GM19099 (cell line): ENCODE measurements around the gene WDR55.

Experiments used
- POLR2A ChIP-seq: IDR thresholded peaks from 3 replicates; pipeline ENCODE4 v1.6.1; 2011; ENCODE audit warnings: low read depth; ENCODE audit not compliant: insufficient read length; ENCODE audit errors: extremely low read depth

WDR55 gene

DNA sequence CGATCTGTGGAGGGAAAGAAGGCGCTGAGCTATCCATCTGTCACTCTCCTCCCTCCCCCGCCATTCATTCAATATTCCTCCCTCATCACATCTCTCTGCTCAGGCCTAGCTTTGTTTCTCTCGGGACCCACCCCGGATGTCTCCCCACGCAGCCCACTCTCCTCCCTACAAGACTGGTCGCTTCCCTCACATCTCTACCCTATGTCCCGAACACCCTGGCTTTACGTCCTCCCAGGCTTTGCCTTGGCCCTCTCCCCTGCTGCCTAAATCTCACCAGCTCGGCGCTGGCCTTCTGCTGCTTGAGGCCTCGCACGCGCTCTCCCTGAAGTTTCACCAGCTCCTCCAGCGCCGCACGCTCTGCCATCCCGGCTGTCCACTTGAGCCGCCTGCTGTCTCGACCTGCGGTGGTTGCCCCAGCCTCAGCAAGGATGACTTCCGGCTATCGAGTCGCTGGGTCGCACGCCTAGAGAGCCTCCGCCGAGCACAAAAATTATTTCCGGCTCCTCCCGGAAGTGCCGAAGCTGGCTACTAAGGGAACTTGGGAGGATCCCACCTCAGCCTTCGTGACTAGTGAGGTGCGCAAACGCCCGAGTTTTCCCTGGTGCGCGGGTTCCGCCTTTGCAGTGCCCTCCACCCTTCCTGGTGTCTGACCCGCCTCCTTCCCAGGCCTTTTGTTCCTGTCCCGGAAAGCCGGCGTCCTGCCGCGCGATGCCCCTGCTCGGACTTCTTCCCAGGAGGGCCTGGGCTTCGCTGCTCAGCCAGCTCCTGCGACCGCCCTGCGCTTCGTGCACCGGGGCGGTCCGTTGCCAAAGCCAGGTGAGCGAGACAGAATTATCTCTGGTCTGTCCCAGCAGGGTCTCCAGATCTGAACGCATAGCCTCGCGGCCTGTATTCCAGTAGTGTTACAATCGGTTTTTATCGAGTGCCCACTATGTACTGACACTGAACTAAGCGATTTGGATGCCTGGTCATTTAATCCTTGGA lies 26.5 kb downstream of the WDR55 start, which contains the start of the genes HARS1 and HARS2:
HARS1 (minus strand) TSS at position 430 of the 984 bp plus-strand sequence; CDS start at position 364, 66 bp downstream.
HARS2 (plus strand) TSS at position 515 of the 984 bp plus-strand sequence; CDS start at position 709, 194 bp downstream.
- TF ChIP-seq POLR2A: peak; percentile 97

DNA sequence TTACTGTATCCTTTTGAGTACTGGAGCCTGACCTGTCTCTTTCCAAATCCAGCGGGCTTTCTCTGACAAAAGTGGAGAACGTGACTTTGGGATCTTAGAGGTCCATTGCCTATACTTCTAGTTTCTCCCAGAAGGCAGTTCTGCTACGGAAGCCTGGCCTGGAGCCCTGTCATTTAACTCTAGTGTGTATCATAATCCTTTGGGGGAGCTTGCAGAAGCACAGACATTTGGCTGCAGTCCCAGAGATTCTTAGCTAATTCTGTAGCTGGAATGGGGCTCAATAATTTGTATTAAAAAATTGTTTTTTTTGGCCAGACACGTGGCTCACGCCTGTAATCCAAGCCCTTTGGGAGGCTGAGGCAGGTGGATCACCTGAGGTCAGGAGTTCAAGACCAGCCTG lies 29.6 kb downstream of the WDR55 start:
- TF ChIP-seq POLR2A: no peak

DNA sequence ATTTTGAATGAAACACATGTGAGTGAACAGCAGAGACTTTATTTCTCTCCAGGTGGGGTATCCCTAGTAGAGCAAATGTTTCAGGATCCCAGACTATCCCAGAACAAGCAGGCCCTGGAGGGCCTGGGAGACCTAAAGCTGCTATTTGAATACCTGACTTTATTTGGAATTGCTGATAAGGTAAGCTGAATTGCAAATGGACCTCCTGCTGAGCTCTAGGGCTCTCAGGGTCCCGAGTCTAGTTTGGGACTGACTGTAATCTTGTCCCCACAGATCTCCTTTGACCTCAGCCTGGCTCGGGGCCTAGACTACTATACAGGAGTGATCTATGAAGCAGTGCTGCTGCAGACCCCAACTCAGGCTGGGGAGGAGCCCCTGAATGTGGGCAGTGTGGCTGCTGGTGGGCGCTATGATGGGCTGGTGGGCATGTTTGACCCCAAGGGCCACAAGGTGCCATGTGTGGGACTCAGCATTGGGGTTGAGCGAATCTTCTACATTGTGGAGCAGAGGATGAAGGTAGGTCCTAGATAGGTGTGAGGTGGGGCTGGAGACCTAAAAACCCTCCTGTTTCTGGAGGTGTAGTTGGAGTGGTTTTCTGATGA lies 32.3 kb downstream of the WDR55 start:
- no peak for TF ChIP-seq POLR2A

DNA sequence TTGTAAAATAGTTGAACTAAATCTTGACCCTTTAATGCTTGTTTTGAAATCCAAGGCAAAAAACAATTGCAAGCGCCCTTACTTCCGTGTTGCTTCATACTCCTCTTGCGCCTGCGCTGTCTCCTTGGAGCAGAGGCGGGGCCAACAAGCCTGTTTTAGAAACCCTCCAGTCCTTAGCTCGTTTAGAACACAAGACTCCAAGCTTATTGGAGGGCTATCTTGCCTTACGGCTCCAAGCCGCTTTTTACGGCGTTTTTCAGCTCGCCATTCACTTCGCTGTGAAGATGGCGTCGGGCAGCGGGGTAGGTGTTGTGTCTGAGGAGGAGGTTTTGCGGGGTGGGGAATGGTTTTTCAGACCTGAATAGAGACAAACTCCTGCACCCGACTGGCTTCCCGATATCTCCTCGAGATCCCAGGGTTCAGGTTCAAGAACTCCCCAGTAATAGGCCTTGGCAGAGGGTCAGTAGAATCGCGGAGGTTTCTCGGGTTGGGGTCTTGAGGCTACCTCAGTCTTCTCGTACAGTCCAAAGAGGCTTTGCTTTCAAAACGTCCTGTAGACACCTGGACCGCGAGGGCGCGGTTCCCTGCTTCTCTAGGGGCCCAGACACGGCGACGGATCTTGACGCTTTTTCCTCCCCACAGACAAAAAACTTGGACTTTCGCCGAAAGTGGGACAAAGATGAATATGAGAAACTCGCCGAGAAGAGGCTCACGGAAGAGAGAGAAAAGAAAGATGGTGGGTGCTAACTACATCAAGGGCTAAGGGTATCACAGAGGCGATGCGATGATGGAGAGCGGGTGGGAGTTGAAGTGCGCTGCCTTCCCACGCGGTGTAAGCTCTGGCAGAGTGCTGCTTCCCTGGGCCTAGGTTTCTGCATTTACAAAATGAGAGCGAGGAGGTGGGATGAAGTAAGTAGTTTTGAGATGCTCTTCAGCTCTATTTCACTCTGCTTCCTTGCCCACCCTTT lies 35.8 kb downstream of the WDR55 start, which contains the start of gene ZMAT2:
ZMAT2 (plus strand) TSS at position 271 of the 968 bp plus-strand sequence; CDS start at position 285, 14 bp downstream.
- peak; percentile 82 for TF ChIP-seq POLR2A

DNA sequence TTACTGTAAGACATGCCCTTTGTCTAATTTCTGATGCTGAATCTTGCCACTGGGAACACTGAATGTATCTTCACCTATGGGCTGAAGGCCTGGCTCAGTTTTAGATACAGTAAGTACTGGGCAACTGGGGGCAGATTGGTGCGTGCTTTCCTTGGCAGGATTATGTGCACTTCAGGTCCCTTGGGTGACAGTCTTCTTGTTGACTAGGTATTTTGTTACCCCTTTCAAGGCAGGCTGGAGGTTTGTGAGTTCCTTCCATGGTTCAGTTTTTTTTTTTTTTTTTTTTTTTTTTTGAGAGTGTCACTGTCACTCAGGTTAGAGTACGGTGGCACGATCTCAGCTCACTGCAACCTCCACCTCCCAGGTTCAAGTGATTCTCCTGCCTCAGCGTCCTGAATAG lies 43.1 kb downstream of the WDR55 start:
- no peak for TF ChIP-seq POLR2A

DNA sequence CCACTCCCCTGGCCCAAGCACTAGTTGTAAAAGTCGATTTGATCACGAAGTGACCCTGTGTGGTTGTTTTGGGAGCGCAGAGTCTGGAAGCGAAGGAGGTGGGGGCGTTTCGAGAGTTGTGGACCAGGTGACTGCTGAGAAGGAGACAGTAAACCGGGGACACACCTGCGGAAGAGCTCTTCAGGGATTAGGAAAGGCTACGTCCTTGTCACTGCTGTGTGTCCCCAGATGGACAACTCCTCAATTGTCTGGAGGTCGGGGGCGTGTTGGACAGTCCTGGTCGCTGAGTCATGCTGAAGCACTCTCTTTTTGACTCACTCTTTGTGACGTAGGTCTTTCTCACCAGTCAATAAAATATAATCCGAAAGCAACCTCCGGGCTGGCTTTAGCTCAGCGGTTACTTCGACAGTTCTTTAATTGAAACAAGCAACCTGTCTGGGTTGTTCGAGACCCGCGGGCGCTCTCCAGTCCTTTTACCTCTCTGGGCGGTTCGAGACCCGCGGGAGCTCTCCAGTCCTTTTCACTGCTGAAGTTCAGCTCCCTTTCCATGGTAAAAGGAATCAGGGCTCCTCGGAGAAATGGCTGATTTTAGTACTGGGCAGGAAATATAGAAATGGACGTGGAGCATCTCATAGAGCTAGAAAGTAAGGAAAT lies 46.3 kb downstream of the WDR55 start:
- no peak for TF ChIP-seq POLR2A

DNA sequence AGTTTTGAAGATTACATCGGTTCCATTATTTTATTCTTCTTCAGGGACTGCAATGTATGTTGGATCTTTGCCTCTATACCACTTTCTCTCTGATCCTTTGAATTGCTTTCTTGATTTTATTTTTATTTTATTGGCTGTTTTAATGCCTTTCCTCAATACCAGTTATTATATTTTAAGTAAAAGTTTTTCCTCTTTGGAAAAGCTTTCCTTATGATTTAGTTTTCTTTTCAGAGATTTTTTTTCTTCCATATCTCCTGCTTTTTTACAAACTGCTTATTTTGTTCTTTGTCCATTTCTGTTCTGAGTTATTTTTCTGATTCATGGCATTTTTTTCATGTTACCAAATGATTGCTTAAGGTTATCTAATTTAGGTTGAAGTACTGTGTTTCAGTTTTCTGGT lies 47.1 kb downstream of the WDR55 start:
- TF ChIP-seq POLR2A: no peak

DNA sequence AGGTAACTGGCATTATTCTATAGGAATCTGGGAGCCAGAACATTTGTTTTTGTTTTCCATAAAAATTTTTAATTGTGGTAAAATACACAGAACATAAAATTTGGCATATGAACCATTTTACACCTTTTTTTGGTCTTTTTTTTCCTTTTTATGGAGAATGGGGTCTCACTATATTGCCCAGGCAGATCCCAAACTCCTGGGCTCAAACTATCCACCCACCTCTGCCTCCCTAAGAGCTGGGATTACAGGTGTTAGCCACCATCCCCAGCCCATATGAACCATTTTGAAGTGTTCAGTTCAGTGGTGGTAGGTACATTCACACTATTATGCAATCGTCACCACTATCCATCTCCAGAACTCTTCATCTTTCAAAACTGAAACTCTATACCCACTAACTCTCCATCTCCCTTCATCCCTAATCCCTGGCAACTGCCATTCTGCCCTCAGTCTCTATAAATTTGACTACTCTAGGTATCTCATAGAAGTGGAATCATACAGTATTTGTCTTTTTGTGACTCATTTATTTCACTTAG lies 48.9 kb downstream of the WDR55 start:
- no peak for TF ChIP-seq POLR2A

DNA sequence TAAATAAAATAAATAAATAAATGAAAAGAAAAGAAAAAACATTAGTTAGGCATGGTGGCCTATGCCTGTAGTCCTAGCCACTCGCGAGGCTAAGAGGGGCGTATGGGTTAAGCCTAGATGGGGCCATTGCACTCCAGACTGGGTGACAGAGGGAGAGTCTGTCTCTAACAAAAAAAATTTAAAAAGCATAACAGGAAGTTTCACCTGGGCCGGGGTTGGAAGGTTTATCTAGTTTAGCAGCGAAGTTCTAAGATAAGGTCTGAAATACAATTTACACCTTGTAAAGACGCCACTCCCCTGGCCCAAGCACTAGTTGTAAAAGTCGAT lies 53.5 kb downstream of the WDR55 start:
- no peak for TF ChIP-seq POLR2A
